GM20431 (cell line): ENCODE results near the gene CCDC126.
"Not testable (repeated sequence)": the region's sequence is repeated elsewhere in the genome, so short reads cannot be mapped to it uniquely, and the experiment has no call there.

Experiments used
- in situ Hi-C: fragments of 300-500 bp; cut with MseI, MboI; formaldehyde crosslinking; loops from one replicate; pipeline ENCODE4 v1.15.0; 2020; ENCODE audit warnings: low sequenced_read_pairs; ENCODE audit not compliant: unreplicated experiment

The CCDC126 gene, protein sequence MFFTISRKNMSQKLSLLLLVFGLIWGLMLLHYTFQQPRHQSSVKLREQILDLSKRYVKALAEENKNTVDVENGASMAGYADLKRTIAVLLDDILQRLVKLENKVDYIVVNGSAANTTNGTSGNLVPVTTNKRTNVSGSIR

DNA sequence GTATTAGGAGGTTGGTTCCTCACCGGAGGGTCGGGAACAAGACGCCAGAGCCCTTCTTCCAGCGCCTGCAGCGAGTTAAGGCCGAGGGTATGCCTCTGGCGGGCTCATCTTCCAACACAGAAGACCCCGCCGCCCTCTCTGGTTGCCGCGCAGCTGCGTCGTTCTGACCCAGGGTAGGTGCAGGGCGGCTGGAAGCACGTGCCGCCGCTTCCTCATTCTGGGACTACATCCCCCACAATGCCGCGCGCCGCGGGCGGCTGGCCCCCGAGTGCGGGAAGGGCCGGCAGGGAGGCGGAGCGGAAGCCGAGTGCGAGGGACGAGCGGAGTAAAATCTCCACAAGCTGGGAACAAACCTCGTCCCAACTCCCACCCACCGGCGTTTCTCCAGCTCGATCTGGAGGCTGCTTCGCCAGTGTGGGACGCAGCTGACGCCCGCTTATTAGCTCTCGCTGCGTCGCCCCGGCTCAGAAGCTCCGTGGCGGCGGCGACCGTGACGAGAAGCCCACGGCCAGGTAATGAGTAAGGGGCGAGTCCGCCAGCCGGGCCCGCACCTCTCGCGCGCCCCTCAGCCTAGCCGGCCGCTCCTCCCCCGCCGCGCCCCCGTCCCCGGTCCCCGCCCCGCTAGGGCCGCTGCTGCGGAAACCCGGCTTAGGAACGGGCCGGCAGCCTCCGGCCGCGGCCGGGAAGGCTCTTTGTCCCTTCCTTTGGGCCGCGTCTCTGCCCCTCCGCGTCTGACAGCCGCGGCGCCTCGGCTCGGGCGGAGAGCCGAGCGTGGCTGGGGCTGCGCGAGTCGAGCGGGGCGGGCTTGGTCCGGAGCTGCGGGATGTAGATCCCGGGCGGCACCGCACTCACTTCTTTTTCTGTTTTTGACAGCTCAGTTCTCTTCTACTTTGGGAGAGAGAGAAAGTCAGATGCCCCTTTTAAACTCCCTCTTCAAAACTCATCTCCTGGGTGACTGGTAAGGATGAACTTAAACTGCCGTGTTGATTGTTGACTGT lies at the start of gene CCDC126:
CCDC126 (plus strand) TSS at position 289 of the 998 bp plus-strand sequence. CDS start 13,934 bp downstream, outside the sequence.
- in situ Hi-C loops: no loop called here

- in situ Hi-C loops: no loop called here
These were observed 49.5 kb upstream of the CCDC126 start for GRCh38 chr7:23547662-23548061.

- in situ Hi-C loops: loop anchor here (10.0 to 25.0 kb wide), 2 partner anchors 156 to 729 kb away; partner anchors contain the start of genes NPY and STK31
These were observed 38.9 kb upstream of the CCDC126 start for GRCh38 chr7:23558303-23558702.

- in situ Hi-C loops: loop anchor here (10.0 to 25.0 kb wide), 2 partner anchors 124 to 717 kb away; partner anchors contain the start of gene NPY
These were observed 26.5 kb upstream of the CCDC126 start for GRCh38 chr7:23570592-23571200.

- in situ Hi-C loops: not testable (repeated sequence)
These were observed 15.2 kb upstream of the CCDC126 start for GRCh38 chr7:23581975-23582374.

- in situ Hi-C loops: not testable (repeated sequence)
These were observed 11.9 kb upstream of the CCDC126 start for GRCh38 chr7:23585304-23585703.

- in situ Hi-C loops: no loop called here
These were observed 11.0 kb upstream of the CCDC126 start for GRCh38 chr7:23586159-23586558.

- in situ Hi-C loops: no loop called here
These were observed 6.7 kb upstream of the CCDC126 start for GRCh38 chr7:23590529-23590928.

- in situ Hi-C loops: no loop called here
These were observed 3.5 kb upstream of the CCDC126 start for GRCh38 chr7:23593706-23594105.

- in situ Hi-C loops: no loop called here
These were observed 2.1 kb upstream of the CCDC126 start for GRCh38 chr7:23594879-23595604.

GRCh38 chr7:23598296-23598695 lies 1.1 kb downstream of the CCDC126 start:
- in situ Hi-C loops: no loop called here

GRCh38 chr7:23600236-23600635 lies 3.1 kb downstream of the CCDC126 start:
- in situ Hi-C loops: no loop called here

DNA sequence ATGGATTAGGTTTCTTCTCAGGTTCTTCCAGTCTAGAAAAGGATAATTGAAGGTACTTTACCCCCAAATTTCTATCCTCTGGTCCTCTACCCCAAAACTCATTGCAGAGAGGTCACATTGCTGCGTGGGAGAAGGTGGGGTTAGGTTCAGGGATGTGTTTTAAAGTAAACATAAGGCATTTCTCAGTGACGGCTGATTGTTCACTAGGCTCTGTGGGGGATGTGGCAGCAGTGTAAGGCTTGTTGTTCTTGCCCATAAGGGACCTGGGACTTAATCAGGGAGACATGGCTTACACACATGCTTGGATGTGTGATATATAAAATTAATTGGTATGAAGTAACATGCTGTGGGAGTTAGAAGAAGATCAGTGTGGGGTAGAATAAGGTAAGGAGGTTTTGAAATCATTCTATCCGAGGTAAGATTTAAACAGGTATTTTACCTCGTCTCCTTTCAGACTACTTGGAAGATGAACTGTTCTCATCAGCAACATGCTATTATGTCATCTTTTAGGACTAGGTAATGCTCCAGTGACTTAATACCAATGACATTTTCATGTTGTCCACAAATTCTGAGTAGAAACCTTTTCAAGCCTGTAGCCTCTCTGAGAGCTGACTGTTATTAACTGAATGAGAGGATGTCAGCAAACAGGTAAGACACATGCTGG lies 6.6 kb downstream of the CCDC126 start:
- in situ Hi-C loops: no loop called here

- in situ Hi-C loops: no loop called here
These were observed 7.1 kb downstream of the CCDC126 start for GRCh38 chr7:23604296-23604640.

- in situ Hi-C loops: no loop called here
These were observed 9.9 kb downstream of the CCDC126 start for GRCh38 chr7:23607130-23607529.

DNA sequence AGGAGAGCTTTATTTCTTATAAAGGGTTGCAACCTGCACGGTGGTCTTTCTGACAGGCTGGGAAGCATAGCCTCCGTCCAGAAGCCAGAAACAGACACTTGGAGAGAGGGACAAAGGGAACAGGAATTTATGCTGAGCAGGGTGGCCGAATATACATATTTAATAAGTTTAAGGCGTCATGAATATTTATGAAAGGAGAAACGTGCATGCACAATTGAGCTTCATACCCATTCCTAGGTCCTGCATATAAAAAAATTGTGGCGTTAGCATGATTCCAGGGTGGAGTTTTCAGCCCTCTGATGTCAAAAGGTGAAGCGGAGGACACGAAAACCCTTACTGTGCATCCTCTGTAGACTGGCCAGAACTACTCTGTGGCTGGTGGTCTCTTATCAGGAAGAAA lies 10.7 kb downstream of the CCDC126 start:
- in situ Hi-C loops: no loop called here

- in situ Hi-C loops: no loop called here
These were observed 18.1 kb downstream of the CCDC126 start for GRCh38 chr7:23615331-23615730.

- in situ Hi-C loops: no loop called here
These were observed 19.4 kb downstream of the CCDC126 start for GRCh38 chr7:23616593-23616992.

- in situ Hi-C loops: no loop called here
These were observed 20.3 kb downstream of the CCDC126 start for GRCh38 chr7:23617482-23617881.

- in situ Hi-C loops: no loop called here
These were observed 21.1 kb downstream of the CCDC126 start for GRCh38 chr7:23618241-23618640.
